GM12892 (cell line): ENCODE results near the gene TNFRSF17.

ENCODE experiments used
- POLR2A ChIP-seq: IDR thresholded peaks from 2 replicates; pipeline ENCODE4 v1.6.1; 2011; ENCODE audit warnings: low read depth, low read length, control low read depth
- POLR2AphosphoS5 ChIP-seq: IDR thresholded peaks from 2 replicates; pipeline ENCODE4 v1.6.1; 2011; ENCODE audit warnings: low read depth, low read length, control low read depth

GRCh38 chr16:12002447-12003006, 37.5 kb downstream of the TNFRSF17 start:
- no peak for TF ChIP-seq POLR2A
- no peak for TF ChIP-seq POLR2AphosphoS5
